ENCODE results near the gene DNAJC1.

DNA sequence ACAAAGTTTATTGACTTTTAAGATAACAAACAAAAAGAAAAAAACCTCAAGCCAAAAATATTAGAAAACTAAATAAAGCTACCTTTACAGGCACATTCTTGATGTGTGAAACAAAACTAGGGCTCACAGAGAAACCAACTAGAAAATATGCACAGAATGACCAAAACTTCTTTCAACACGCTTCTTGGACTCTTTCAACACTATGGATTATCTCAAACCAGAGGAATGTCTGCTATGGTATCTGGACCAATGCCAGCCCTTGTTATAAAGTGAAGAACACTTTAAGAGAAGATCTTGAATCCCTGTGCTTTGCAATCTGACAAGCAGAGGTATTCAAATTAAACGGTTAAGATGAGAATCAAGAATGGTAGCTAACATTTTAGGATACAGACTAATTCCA is 76.6 kb downstream of the DNAJC1 start:
- TF ChIP-seq, protein P1, sequence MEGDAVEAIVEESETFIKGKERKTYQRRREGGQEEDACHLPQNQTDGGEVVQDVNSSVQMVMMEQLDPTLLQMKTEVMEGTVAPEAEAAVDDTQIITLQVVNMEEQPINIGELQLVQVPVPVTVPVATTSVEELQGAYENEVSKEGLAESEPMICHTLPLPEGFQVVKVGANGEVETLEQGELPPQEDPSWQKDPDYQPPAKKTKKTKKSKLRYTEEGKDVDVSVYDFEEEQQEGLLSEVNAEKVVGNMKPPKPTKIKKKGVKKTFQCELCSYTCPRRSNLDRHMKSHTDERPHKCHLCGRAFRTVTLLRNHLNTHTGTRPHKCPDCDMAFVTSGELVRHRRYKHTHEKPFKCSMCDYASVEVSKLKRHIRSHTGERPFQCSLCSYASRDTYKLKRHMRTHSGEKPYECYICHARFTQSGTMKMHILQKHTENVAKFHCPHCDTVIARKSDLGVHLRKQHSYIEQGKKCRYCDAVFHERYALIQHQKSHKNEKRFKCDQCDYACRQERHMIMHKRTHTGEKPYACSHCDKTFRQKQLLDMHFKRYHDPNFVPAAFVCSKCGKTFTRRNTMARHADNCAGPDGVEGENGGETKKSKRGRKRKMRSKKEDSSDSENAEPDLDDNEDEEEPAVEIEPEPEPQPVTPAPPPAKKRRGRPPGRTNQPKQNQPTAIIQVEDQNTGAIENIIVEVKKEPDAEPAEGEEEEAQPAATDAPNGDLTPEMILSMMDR (IDR thresholded peaks at IDR 0.05) = no peak
- TF ChIP-seq POLR2A (IDR thresholded peaks at IDR 0.05) = no peak
